ENCODE measurements around the gene ANO6.
"Not testable (repeated sequence)": the region's sequence is repeated elsewhere in the genome, so short reads cannot be mapped to it uniquely, and the experiment has no call there.

Gene ANO6

GRCh38 chr12:45351921-45352670 is 136.2 kb downstream of the ANO6 start:
- DNase-seq, result no peak

GRCh38 chr12:45353944-45354343 is 138.0 kb downstream of the ANO6 start:
- no peak for DNase-seq

GRCh38 chr12:45354399-45354798 is 138.5 kb downstream of the ANO6 start:
- no peak for DNase-seq

GRCh38 chr12:45355730-45356129 is 139.8 kb downstream of the ANO6 start:
- no peak for DNase-seq

- DNase-seq, result no peak
Observed at GRCh38 chr12:45356822-45357538, 141.1 kb downstream of the ANO6 start.

GRCh38 chr12:45357539-45358417 is 141.9 kb downstream of the ANO6 start:
- no peak for DNase-seq

GRCh38 chr12:45362291-45362690 is 146.4 kb downstream of the ANO6 start:
- DNase-seq, result no peak

- no peak for DNase-seq
Observed at GRCh38 chr12:45363903-45364302, 148.0 kb downstream of the ANO6 start.

GRCh38 chr12:45368841-45369489 is 153.1 kb downstream of the ANO6 start:
- DNase-seq, result no peak

GRCh38 chr12:45377815-45378214 is 161.9 kb downstream of the ANO6 start:
- no peak for DNase-seq

- no peak for DNase-seq
Observed at GRCh38 chr12:45379261-45379660, 163.4 kb downstream of the ANO6 start.

GRCh38 chr12:45381351-45381750 is 165.5 kb downstream of the ANO6 start:
- no peak for DNase-seq

- DNase-seq, result peak; percentile 12
Observed at GRCh38 chr12:45388545-45388944, 172.7 kb downstream of the ANO6 start.

GRCh38 chr12:45389426-45389825 is 173.5 kb downstream of the ANO6 start:
- DNase-seq, result no peak

- not testable (repeated sequence) for DNase-seq
Observed at GRCh38 chr12:45397499-45397898, 181.6 kb downstream of the ANO6 start.

- DNase-seq, result no peak
Observed at GRCh38 chr12:45398552-45398951, 182.7 kb downstream of the ANO6 start.

- DNase-seq, result peak; percentile 83
Observed at GRCh38 chr12:45400991-45401390, 185.1 kb downstream of the ANO6 start.

- peak; percentile 70 for DNase-seq
Observed at GRCh38 chr12:45402288-45402687, 186.4 kb downstream of the ANO6 start.

GRCh38 chr12:45406988-45407850 is 191.3 kb downstream of the ANO6 start:
- no peak for DNase-seq

GRCh38 chr12:45407981-45408728 is 192.3 kb downstream of the ANO6 start:
- DNase-seq, result no peak

GRCh38 chr12:45408729-45409114 is 192.8 kb downstream of the ANO6 start:
- no peak for DNase-seq

All from NCI-H1092 (cell line).